NCI-H1105 treated with DMSO at 0.1 percent for 48 hours (cell line): ENCODE results near the gene SLC24A4.
A peak's percentile ranks its signal among the peaks of the same experiment; 100 is the strongest.

Source experiments
- DNase-seq: peaks from one replicate; lab custom pipeline; 2025; lab: John Stamatoyannopoulos, UW

SLC24A4 gene

DNA sequence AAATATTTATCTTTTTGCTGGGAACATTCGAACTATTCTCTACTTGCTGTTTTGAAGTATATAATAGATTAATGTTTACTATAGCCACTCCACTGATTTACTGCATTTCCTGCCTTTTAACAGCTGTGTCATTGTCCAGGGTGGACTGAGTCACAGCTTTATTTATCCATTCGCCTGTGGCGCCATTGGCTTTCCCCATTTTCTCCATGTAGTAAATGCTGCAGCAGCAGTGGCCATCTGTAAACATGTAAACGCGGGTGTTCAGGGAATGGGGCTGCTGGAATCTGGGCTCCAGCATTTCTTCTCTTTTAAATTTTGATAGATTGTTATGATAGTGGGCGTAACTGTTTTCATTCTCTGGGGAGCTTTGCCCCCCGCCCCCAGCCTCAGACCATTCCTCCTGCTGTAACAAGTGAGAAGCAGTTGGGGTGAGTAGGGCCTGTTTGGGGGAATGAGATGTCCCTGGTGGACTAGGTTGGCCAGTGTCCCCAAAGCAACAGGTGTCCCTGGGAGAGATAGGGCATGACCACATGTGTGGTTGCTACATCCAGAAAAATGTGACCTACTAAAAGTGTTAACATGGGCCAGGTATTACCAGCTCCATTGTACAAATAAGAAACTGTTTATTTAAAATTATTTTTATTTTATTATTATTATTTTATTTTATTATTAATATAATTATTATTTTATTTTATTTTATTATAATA is 223.5 kb downstream of the SLC24A4 start:
- no peak for DNase-seq

DNA sequence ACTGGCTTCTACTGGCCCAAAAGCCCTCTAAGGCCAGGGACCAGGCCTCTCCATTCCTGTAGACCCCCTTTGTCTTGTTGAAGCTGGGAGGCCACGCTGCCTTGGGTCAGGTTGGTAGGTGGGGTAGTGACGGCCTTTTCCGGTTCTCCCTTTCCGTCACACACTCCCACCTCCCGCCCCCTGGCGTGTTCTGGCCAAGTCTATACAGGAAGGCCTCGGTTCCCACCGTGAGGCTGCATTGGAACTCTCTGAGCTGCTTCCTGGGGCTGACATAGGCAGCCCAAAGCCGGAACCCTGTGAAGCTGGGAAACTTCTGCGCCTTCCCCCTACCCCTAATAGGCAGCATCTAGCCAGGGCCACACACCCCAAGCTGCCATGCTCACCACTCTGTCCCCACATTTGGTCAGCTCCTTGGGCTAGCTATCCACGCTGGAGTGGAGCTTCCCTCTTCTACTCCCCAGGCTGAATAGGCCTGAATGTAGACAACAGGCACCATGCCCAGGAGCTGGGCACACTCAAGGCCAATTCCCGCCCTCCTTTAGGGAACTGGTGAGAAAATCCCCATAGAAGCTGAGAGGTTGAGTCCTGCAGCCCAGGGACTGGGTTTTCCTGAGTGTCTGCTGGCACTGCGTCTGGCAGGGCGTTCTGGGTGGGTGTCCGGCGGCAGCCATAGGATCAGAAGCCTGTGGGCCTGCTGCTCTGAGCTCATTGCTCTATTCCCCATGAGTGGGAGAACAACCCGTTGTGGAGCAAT is 226.3 kb downstream of the SLC24A4 start:
- no peak for DNase-seq

DNA sequence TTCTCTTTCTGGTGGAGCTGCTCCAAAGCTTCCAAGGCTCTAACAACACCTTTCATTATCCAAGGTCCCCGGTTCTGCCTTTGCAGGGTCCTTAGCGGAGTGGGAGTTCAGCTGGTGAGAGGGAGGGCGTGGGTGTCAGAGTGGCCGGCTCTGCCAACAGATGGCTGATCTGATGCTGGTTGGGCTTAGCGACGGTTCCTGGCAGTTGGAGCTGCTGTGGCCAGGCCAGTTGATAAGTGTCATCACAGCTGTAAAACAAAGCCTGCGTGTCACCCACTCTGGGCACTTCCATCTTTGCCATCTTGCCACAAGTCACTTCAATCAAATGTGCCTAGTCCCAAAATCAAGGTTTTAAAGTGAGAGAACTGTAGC is 226.9 kb downstream of the SLC24A4 start:
- DNase-seq: peak; percentile 14
